BE2C (cell line): ENCODE data around the gene CPT2.

Experiments
- DNase-seq: peaks from one replicate; pipeline ENCODE4 v3.0.0-alpha.2; 2020
- H3K27me3 ChIP-seq: fragments of 250-450 bp; sonication (Bioruptor Pico); 2 replicates; pipeline ENCODE4 v1.5.1; 2020; ENCODE audit warnings: mild to moderate bottlenecking
- H3K36me3 ChIP-seq: fragments of 250-450 bp; sonication (Bioruptor Pico); 2 replicates; pipeline ENCODE4 v1.5.1; 2020; ENCODE audit warnings: mild to moderate bottlenecking
- H3K4me1 ChIP-seq: fragments of 250-450 bp; sonication (Bioruptor Pico); 2 replicates; pipeline ENCODE4 v1.5.1; 2020
- H3K4me3 ChIP-seq: 2 replicates; pipeline ENCODE4 v1.5.1; 2011; ENCODE audit warnings: low read depth, low read length
- H3K9me3 ChIP-seq: fragments of 250-450 bp; sonication (Bioruptor Pico); 2 replicates; pipeline ENCODE4 v1.5.1; 2020
- CTCF ChIP-seq: IDR thresholded peaks from 2 replicates; pipeline ENCODE4 v1.5.1; 2012; ENCODE audit warnings: mild to moderate bottlenecking, low read depth, low read length

CPT2 gene

GRCh38 chr1:53190210-53190611, 6.4 kb upstream of the CPT2 start:
- H3K36me3 ChIP-seq, result no peaks in the 10 kb centered on the region
- TF ChIP-seq CTCF, result no peak
- no peaks in the 10 kb centered on the region for H3K4me1 ChIP-seq
- DNase-seq, result no peak
- H3K9me3 ChIP-seq, result no peaks in the 10 kb centered on the region
- no peak overlapping the region for H3K4me3 ChIP-seq
- no peaks in the 10 kb centered on the region for H3K27me3 ChIP-seq

- H3K27me3 ChIP-seq, result no peaks in the 10 kb centered on the region
- no peaks in the 10 kb centered on the region for H3K36me3 ChIP-seq
- H3K9me3 ChIP-seq, result no peaks in the 10 kb centered on the region
- no peak overlapping the region for H3K4me3 ChIP-seq
- no peaks in the 10 kb centered on the region for H3K4me1 ChIP-seq
- DNase-seq, result no peak
- no peak for TF ChIP-seq CTCF
Observed at GRCh38 chr1:53195246-53196016, 1.2 kb upstream of the CPT2 start.

- Histone ChIP-seq H3K4me1 (no peaks in the 10 kb centered on the region), H3K4me3 (peak overlapping the region; percentile 63), H3K27me3 (no peaks in the 10 kb centered on the region), H3K9me3 (no peaks in the 10 kb centered on the region), H3K36me3 (no peaks in the 10 kb centered on the region)
- no peak for TF ChIP-seq CTCF
- DNase-seq, result no peak
Observed at GRCh38 chr1:53196017-53196484, 573 bp upstream of the CPT2 start.

GRCh38 chr1:53197291-53198200, 922 bp downstream of the CPT2 start:
- no peaks in the 10 kb centered on the region for H3K27me3 ChIP-seq
- peak overlapping the region; percentile 63 for H3K4me3 ChIP-seq
- H3K36me3 ChIP-seq, result no peaks in the 10 kb centered on the region
- H3K9me3 ChIP-seq, result no peaks in the 10 kb centered on the region
- no peak for DNase-seq
- no peaks in the 10 kb centered on the region for H3K4me1 ChIP-seq
- TF ChIP-seq CTCF, result no peak

GRCh38 chr1:53198241-53198651, 1.6 kb downstream of the CPT2 start:
- Histone ChIP-seq H3K9me3 (no peaks in the 10 kb centered on the region), H3K27me3 (no peaks in the 10 kb centered on the region), H3K4me1 (no peaks in the 10 kb centered on the region), H3K4me3 (no peak overlapping the region), H3K36me3 (no peaks in the 10 kb centered on the region)
- DNase-seq, result no peak
- TF ChIP-seq CTCF, result no peak
